ENCODE results near the gene HOMER3. TPM values are rescaled to one million over a fixed set of nuclear protein-coding genes. Genes with fewer than 3 reads are reported as not detected.
A peak's percentile ranks its signal among the peaks of the same experiment; 100 is the strongest.
"Not testable (repeated sequence)": the region's sequence is repeated elsewhere in the genome, so short reads cannot be mapped to it uniquely, and the experiment has no call there.

The HOMER3 gene
- total RNA-seq, 8 experiments from 2014 or later, result 9.0 to 40.0 (median 14.6) TPM

GRCh38 chr19:18931316-18932162 lies 9.5 kb downstream of the HOMER3 start:
- no peak overlapping the region for H3K27ac ChIP-seq
- in situ Hi-C loops (cut with MboI; ENCODE audit: low pct_unique_long_range_greater_than_20kb in 2 of 9, low sequenced_read_pairs in 9 of 9, unreplicated experiment in 9 of 9), result no loop called here
- WGBS, 10 experiments, result 93 to 100% (median 100%) methylated on average over 1 to 5 of the region's 34 CpGs; no CpG with 5 or more reads in 7 of the 10 experiments
- H3K4me3 ChIP-seq, result no peak overlapping the region
- peaks cover 0 to 5% of the 10 kb centered on the region in 2 donors for H3K4me1 ChIP-seq (replicated peaks in 1 of 2)
- no peak for ATAC-seq (replicated peaks in 6 of 8)

- 94 to 98% methylated on average over 7 to 8 of the region's 25 CpGs; no CpG with 5 or more reads in 8 of the 10 experiments for WGBS, 10 experiments
These were observed 11.7 kb downstream of the HOMER3 start for GRCh38 chr19:18929311-18929710.

GRCh38 chr19:18928018-18928805 lies 12.8 kb downstream of the HOMER3 start:
- Histone ChIP-seq H3K4me3 (no peak overlapping the region), H3K27ac (no peak overlapping the region), H3K4me1 (replicated peaks in 1 of 2) (peaks cover 0 to 3% of the 10 kb centered on the region in 2 donors)
- WGBS, 10 experiments, result 100% methylated on average over 1 of the region's 26 CpGs; no CpG with 5 or more reads in 8 of the 10 experiments
- in situ Hi-C loops (cut with MboI; ENCODE audit: low pct_unique_long_range_greater_than_20kb in 2 of 9, low sequenced_read_pairs in 9 of 9, unreplicated experiment in 9 of 9), result no loop called here
- ATAC-seq (replicated peaks in 6 of 8), result no peak

More at GRCh38 chr19:18929311-18929710, 11.7 kb downstream of the HOMER3 start:
- ATAC-seq (replicated peaks in 6 of 8), result no peak
- peaks cover 0 to 5% of the 10 kb centered on the region in 2 donors for H3K4me1 ChIP-seq (replicated peaks in 1 of 2)
- in situ Hi-C loops (cut with MboI; ENCODE audit: low pct_unique_long_range_greater_than_20kb in 2 of 9, low sequenced_read_pairs in 9 of 9, unreplicated experiment in 9 of 9), result no loop called here
- no peak overlapping the region for H3K27ac ChIP-seq
- H3K4me3 ChIP-seq, result no peak overlapping the region

- in situ Hi-C loops (cut with MboI; ENCODE audit: low pct_unique_long_range_greater_than_20kb in 2 of 9, low sequenced_read_pairs in 9 of 9, unreplicated experiment in 9 of 9), result no loop called here
- 96 to 100% (median 100%) methylated on average over 1 to 5 of the region's 15 CpGs; no CpG with 5 or more reads in 5 of the 10 experiments for WGBS, 10 experiments
These were observed 16.3 kb downstream of the HOMER3 start for GRCh38 chr19:18924684-18925213.

GRCh38 chr19:18922228-18922985 lies 18.6 kb downstream of the HOMER3 start:
- in situ Hi-C loops (cut with MboI; ENCODE audit: low pct_unique_long_range_greater_than_20kb in 2 of 9, low sequenced_read_pairs in 9 of 9, unreplicated experiment in 9 of 9), result no loop called here
- no peak overlapping the region for H3K27ac ChIP-seq

More at GRCh38 chr19:18924684-18925213, 16.3 kb downstream of the HOMER3 start:
- Histone ChIP-seq H3K27ac (no peak overlapping the region), H3K4me1 (replicated peaks in 1 of 2) (peaks cover 6 to 8% of the 10 kb centered on the region in 2 donors), H3K4me3 (no peak overlapping the region)
- ATAC-seq (replicated peaks in 6 of 8), result no peak

GRCh38 chr19:18921593-18921992 lies 19.4 kb downstream of the HOMER3 start:
- 85 to 100% (median 93%) methylated on average over 3 to 6 of the region's 17 CpGs; no CpG with 5 or more reads in 7 of the 10 experiments for WGBS, 10 experiments
- Histone ChIP-seq H3K4me1 (replicated peaks in 1 of 2) (peaks cover 17 to 18% of the 10 kb centered on the region in 2 donors), H3K27ac (no peak overlapping the region), H3K4me3 (no peak overlapping the region)
- no peak for ATAC-seq (replicated peaks in 6 of 8)
- in situ Hi-C loops (cut with MboI; ENCODE audit: low pct_unique_long_range_greater_than_20kb in 2 of 9, low sequenced_read_pairs in 9 of 9, unreplicated experiment in 9 of 9), result no loop called here

More at GRCh38 chr19:18922228-18922985, 18.6 kb downstream of the HOMER3 start:
- ATAC-seq (replicated peaks in 6 of 8), result no peak
- 78 to 100% (median 93%) methylated on average over 1 to 8 of the region's 29 CpGs; no CpG with 5 or more reads in 5 of the 10 experiments for WGBS, 10 experiments
- H3K4me3 ChIP-seq, result no peak overlapping the region
- peaks cover 17 to 18% of the 10 kb centered on the region in 2 donors for H3K4me1 ChIP-seq (replicated peaks in 1 of 2)

GRCh38 chr19:18920400-18920799 lies 20.6 kb downstream of the HOMER3 start:
- Histone ChIP-seq H3K4me3 (peak overlapping the region; percentile 82 to 93 (median 89)), H3K27ac (peak overlapping the region; percentile 87 to 92), H3K4me1 (replicated peaks in 1 of 2) (peaks cover 17 to 18% of the 10 kb centered on the region in 2 donors)
- WGBS, 10 experiments, result 40 to 86% (median 55%) methylated on average over 1 to 5 of the region's 9 CpGs; no CpG with 5 or more reads in 6 of the 10 experiments
- in situ Hi-C loops (cut with MboI; ENCODE audit: low pct_unique_long_range_greater_than_20kb in 2 of 9, low sequenced_read_pairs in 9 of 9, unreplicated experiment in 9 of 9), result no loop called here
- ATAC-seq (replicated peaks in 6 of 8), result no peak

- H3K4me3 ChIP-seq, result peak overlapping the region; percentile 82 to 93 (median 89)
- WGBS, 10 experiments, result 0 to 23% (median 0%) methylated on average over 1 to 13 of the region's 15 CpGs; no CpG with 5 or more reads in 1 of the 10 experiments
- peak in 2 of 8 experiments; percentile 0 to 2 for ATAC-seq (replicated peaks in 6 of 8)
- in situ Hi-C loops (cut with MboI; ENCODE audit: low pct_unique_long_range_greater_than_20kb in 2 of 9, low sequenced_read_pairs in 9 of 9, unreplicated experiment in 9 of 9), result no loop called here
- peak overlapping the region; percentile 87 to 92 for H3K27ac ChIP-seq
- peaks cover 17 to 18% of the 10 kb centered on the region in 2 donors for H3K4me1 ChIP-seq (replicated peaks in 1 of 2)
These were observed 21.2 kb downstream of the HOMER3 start for GRCh38 chr19:18919900-18920214.

GRCh38 chr19:18919086-18919899 lies 21.7 kb downstream of the HOMER3 start, which contains the start of the genes COPE and DDX49:
COPE (minus strand) TSS chr19:18919387; CDS start chr19:18919348, 39 bp downstream.
DDX49 (plus strand) TSS chr19:18919715; CDS start chr19:18919742, 27 bp downstream.
- Histone ChIP-seq H3K4me3 (peak within 1 kb of the TSS; percentile 86 to 97 (median 93)), H3K4me1 (replicated peaks in 1 of 2) (peaks cover 17 to 18% of the 10 kb centered on the region in 2 donors), H3K27ac (peak within 1 kb of the TSS; percentile 89 to 98)
- in situ Hi-C loops (cut with MboI; ENCODE audit: low pct_unique_long_range_greater_than_20kb in 2 of 9, low sequenced_read_pairs in 9 of 9, unreplicated experiment in 9 of 9), result no loop called here
- 0 to 6% (median 0%) methylated on average over 1 to 31 of the region's 72 CpGs; no CpG with 5 or more reads in 2 of the 10 experiments for WGBS, 10 experiments
- ATAC-seq (replicated peaks in 6 of 8), result peak; percentile 93 to 99 (median 98)

- in situ Hi-C loops (cut with MboI; ENCODE audit: low pct_unique_long_range_greater_than_20kb in 2 of 9, low sequenced_read_pairs in 9 of 9, unreplicated experiment in 9 of 9); ATAC-seq (replicated peaks in 6 of 8); H3K27ac ChIP-seq: not testable (repeated sequence)
- H3K4me1 ChIP-seq (replicated peaks in 1 of 2), result peaks cover 17 to 18% of the 10 kb centered on the region in 2 donors
- WGBS, 10 experiments, result 80 to 90% (median 89%) methylated on average over 2 to 6 of the region's 9 CpGs; no CpG with 5 or more reads in 3 of the 10 experiments
- H3K4me3 ChIP-seq, result peak overlapping the region in 1 of 5 donors; percentile 86
These were observed 23.4 kb downstream of the HOMER3 start for GRCh38 chr19:18917593-18917992.

- H3K4me1 ChIP-seq (replicated peaks in 1 of 2), result peaks cover 14 to 17% of the 10 kb centered on the region in 2 donors
- H3K4me3 ChIP-seq, result no peak overlapping the region
- in situ Hi-C loops (cut with MboI; ENCODE audit: low pct_unique_long_range_greater_than_20kb in 2 of 9, low sequenced_read_pairs in 9 of 9, unreplicated experiment in 9 of 9), result no loop called here
- 61 to 100% (median 77%) methylated on average over 1 to 3 of the region's 5 CpGs; no CpG with 5 or more reads in 6 of the 10 experiments for WGBS, 10 experiments
- no peak for ATAC-seq (replicated peaks in 6 of 8)
- no peak overlapping the region for H3K27ac ChIP-seq
These were observed 25.4 kb downstream of the HOMER3 start for GRCh38 chr19:18915639-18916038.
